CD8-positive, alpha-beta memory T cell (primary cell): Measurements from ENCODE around the gene HDAC9. TPM values are rescaled to one million over a fixed set of nuclear protein-coding genes. Genes with fewer than 3 reads are reported as not detected.

Source experiments
- CTCF ChIA-PET: fragments of 350-600 bp; sonication (Branson Sonifier 250); formaldehyde crosslinking; loops from one replicate; lab custom pipeline; 2021; ENCODE audit warnings: antibody characterized with exemption; lab: Charles Lee
- POLR2A ChIA-PET: fragments of 350-600 bp; sonication (Branson Sonifier 250); formaldehyde crosslinking; loops from one replicate; lab custom pipeline; 2021; ENCODE audit warnings: antibody characterized with exemption; lab: Charles Lee
- DNase-seq, 5 donors: peaks; one replicate each; pipeline versions ENCODE4 v3.0.0 to v3.0.0-alpha.2; 2020 to 2022; ENCODE audit warnings: mixed read lengths in 1 of 5
- H3K27ac ChIP-seq: one replicate; pipeline ENCODE4 v1.7.0; 2013; ENCODE audit warnings: low read depth, mild to moderate bottlenecking, low read length, moderate library complexity
- H3K27me3 ChIP-seq: 2 replicates; pipeline ENCODE4 v1.7.0; 2013; ENCODE audit warnings: low read length, mild to moderate bottlenecking; ENCODE audit not compliant: insufficient read depth, poor library complexity, severe bottlenecking
- H3K36me3 ChIP-seq: 2 replicates; pipeline ENCODE4 v1.7.0; 2013; ENCODE audit warnings: mild to moderate bottlenecking, low read length, moderate library complexity; ENCODE audit not compliant: insufficient read depth
- H3K4me1 ChIP-seq: 2 replicates; pipeline ENCODE4 v1.7.0; 2013; ENCODE audit warnings: mild to moderate bottlenecking, low read length, moderate library complexity; ENCODE audit not compliant: insufficient read depth
- H3K4me3 ChIP-seq: 2 replicates; pipeline ENCODE4 v1.7.0; 2013; ENCODE audit warnings: mild to moderate bottlenecking, low read length
- H3K9me3 ChIP-seq: 2 replicates; pipeline ENCODE4 v1.7.0; 2013; ENCODE audit warnings: mild to moderate bottlenecking, low read length
- H3K27ac Mint-ChIP-seq, 8 donors: one replicate each; pipeline ENCODE4 v1.8.0; 2020 to 2021; ENCODE audit warnings: mixed read lengths in 8 of 8, mild to moderate bottlenecking in 6 of 8, inconsistent platforms in 3 of 8, moderate library complexity in 3 of 8
- H3K27me3 Mint-ChIP-seq, 2 donors: one replicate each; pipeline ENCODE4 v1.8.0; 2020 to 2021; ENCODE audit warnings: mixed read lengths in 2 of 2, mild to moderate bottlenecking in 1 of 2, moderate library complexity in 1 of 2
- H3K36me3 Mint-ChIP-seq, 3 donors: one replicate each; pipeline ENCODE4 v1.8.0; 2020 to 2021; ENCODE audit warnings: mixed read lengths in 3 of 3, inconsistent platforms in 1 of 3, mild to moderate bottlenecking in 1 of 3
- H3K4me1 Mint-ChIP-seq, 3 donors: one replicate each; pipeline ENCODE4 v1.8.0; 2020 to 2021; ENCODE audit warnings: mixed read lengths in 3 of 3, inconsistent platforms in 1 of 3, mild to moderate bottlenecking in 1 of 3
- H3K4me3 Mint-ChIP-seq, 7 donors: one replicate each; pipeline ENCODE4 v1.8.0; 2020 to 2021; ENCODE audit warnings: mixed read lengths in 7 of 7, mild to moderate bottlenecking in 6 of 7, moderate library complexity in 4 of 7, inconsistent platforms in 2 of 7
- H3K9me3 Mint-ChIP-seq, 5 donors: one replicate each; pipeline ENCODE4 v1.8.0; 2020 to 2022; ENCODE audit warnings: mixed read lengths in 5 of 5, mild to moderate bottlenecking in 3 of 5, moderate library complexity in 2 of 5, inconsistent platforms in 1 of 5
- polyA plus RNA-seq: library from polyadenylated mRNA; unstranded; fragments of 300-500 nt; fragmentation: Illumina TruSeq; gene quantifications from one replicate; pipeline ENCODE4 v1.2.3, GENCODE V29; 2021
- total RNA-seq, 2 experiments: library from RNA; stranded (reverse); gene quantifications; one replicate each; pipeline ENCODE4 v1.2.3, GENCODE V29; 2021

The HDAC9 gene
- total and polyA plus RNA-seq, 3 experiments from 2014 or later, result 2.5 to 5.0 (median 3.2) TPM

DNA sequence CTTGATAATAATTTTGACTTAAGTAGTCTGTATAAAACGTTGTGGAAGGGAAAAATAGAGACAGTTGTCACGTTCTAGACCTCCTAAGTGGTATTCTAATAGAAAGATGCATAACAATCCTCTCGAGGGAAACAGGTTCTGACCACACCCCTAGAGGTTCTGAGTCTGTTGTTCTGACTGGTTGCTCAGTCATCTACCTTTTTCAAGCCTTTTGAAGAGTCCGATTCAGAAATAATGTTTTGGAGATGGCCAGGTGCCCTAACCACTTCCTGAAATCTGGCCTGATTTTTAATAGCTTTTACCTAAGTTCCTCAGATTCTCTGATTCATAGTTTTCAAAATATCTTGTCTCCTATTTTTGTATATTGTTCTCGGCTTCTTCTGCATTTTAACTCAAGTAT, 175.6 kb downstream of the HDAC9 start:
- H3K36me3 Mint-ChIP-seq, result no peaks in the 10 kb centered on the region
- no peak overlapping the region for H3K4me3 Mint-ChIP-seq
- CTCF ChIA-PET, result no interaction called here
- Histone ChIP-seq H3K4me3 (no peak overlapping the region), H3K27me3 (no peaks in the 10 kb centered on the region), H3K27ac (no peak overlapping the region), H3K36me3 (no peaks in the 10 kb centered on the region), H3K4me1 (no peaks in the 10 kb centered on the region), H3K9me3 (no peaks in the 10 kb centered on the region)
- H3K4me1 Mint-ChIP-seq, result no peaks in the 10 kb centered on the region
- H3K27ac Mint-ChIP-seq, result no peak overlapping the region
- DNase-seq, result no peak
- H3K9me3 Mint-ChIP-seq, result no peaks in the 10 kb centered on the region
- H3K27me3 Mint-ChIP-seq, result no peaks in the 10 kb centered on the region
- POLR2A ChIA-PET, result no interaction called here

DNA sequence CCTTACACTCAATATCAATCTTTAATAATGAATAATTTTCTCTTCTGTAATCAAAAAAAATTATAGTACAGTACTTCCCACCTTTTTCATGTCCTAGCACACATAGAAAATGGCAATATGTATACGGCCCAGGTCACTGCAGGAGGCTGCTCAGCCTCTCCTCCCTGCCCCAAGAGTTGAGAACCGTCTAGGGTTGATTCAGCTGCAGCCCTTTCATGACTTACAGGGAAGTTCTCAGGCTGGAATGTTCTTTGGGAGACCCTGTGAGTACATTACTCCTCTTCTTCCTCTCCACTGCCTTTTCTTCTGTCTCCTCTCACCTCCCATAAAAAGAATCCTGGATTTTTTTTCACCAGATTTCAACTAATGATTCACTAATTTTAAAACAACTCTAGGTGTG, 180.0 kb downstream of the HDAC9 start:
- Mint-ChIP-seq H3K4me1 (no peaks in the 10 kb centered on the region), H3K36me3 (no peaks in the 10 kb centered on the region), H3K27ac (no peak overlapping the region), H3K27me3 (no peaks in the 10 kb centered on the region), H3K9me3 (peaks cover 0 to 2% (median 0%) of the 10 kb centered on the region in 5 donors), H3K4me3 (no peak overlapping the region)
- Histone ChIP-seq H3K4me3 (no peak overlapping the region), H3K27ac (no peak overlapping the region), H3K4me1 (no peaks in the 10 kb centered on the region), H3K27me3 (no peaks in the 10 kb centered on the region), H3K36me3 (no peaks in the 10 kb centered on the region), H3K9me3 (no peaks in the 10 kb centered on the region)
- ChIA-PET CTCF (interaction anchor here (1.2 kb wide), 1 partner anchor 9 kb away, joined by 3 read pairs; no protein-coding TSS in a partner anchor), POLR2A (no interaction called here)
- DNase-seq, result no peak

DNA sequence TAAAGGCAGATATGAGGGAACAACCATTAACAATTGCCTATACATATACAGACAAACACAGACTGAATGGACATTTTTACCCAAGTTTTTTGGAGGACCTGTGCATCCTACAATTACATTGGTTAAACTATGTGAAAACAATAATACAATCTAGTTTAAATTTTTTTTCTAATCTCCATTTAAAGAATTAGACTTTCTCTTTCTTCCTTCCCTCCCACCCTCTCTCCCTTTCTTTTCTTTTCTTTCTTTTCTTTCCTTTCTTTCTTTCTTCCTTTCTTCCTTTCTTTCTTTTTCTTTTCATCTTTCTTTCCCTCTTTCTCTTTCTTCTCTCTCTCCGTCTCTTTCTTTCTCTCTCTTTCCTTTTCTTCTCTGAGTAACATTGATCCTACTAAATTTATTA, 183.7 kb downstream of the HDAC9 start:
- ChIA-PET CTCF (no interaction called here), POLR2A (no interaction called here)
- H3K27ac ChIP-seq, result no peak overlapping the region
- no peaks in the 10 kb centered on the region for H3K4me1 ChIP-seq
- Mint-ChIP-seq H3K27ac (peak overlapping the region in 1 of 8 donors; percentile 74), H3K36me3 (peaks cover 0 to 2% (median 0%) of the 10 kb centered on the region in 3 donors), H3K4me1 (no peaks in the 10 kb centered on the region), H3K27me3 (no peaks in the 10 kb centered on the region), H3K9me3 (peaks cover 0 to 2% (median 0%) of the 10 kb centered on the region in 5 donors), H3K4me3 (no peak overlapping the region)
- no peak overlapping the region for H3K4me3 ChIP-seq
- no peaks in the 10 kb centered on the region for H3K9me3 ChIP-seq
- DNase-seq, result no peak
- H3K36me3 ChIP-seq, result no peaks in the 10 kb centered on the region
- H3K27me3 ChIP-seq, result no peaks in the 10 kb centered on the region

DNA sequence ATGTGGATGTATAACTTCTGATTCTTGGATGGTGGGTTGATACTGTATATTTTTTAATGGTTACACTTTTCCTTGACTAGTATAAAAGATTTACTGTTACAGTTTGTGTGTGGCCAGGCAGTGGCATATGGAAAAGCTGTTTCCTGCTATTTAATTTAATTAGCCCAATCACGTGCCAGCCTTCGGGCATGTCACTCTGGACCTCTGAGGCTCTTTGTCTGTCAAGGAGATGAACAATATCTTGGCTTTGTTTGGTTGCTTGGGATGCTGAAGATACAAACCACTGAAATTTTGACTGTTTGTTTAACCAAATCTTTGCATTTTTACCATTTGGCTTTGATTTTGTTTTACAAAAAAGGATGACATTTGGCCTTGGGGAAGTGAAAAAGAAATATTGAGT, 185.0 kb downstream of the HDAC9 start:
- ChIA-PET CTCF (no interaction called here), POLR2A (no interaction called here)
- Histone ChIP-seq H3K27ac (no peak overlapping the region), H3K9me3 (no peaks in the 10 kb centered on the region), H3K27me3 (no peaks in the 10 kb centered on the region), H3K4me1 (no peaks in the 10 kb centered on the region), H3K36me3 (no peaks in the 10 kb centered on the region), H3K4me3 (no peak overlapping the region)
- H3K27me3 Mint-ChIP-seq, result no peaks in the 10 kb centered on the region
- no peak overlapping the region for H3K4me3 Mint-ChIP-seq
- peaks cover 0 to 2% (median 0%) of the 10 kb centered on the region in 3 donors for H3K36me3 Mint-ChIP-seq
- H3K9me3 Mint-ChIP-seq, result peaks cover 0 to 2% (median 0%) of the 10 kb centered on the region in 5 donors
- no peak overlapping the region for H3K27ac Mint-ChIP-seq
- no peaks in the 10 kb centered on the region for H3K4me1 Mint-ChIP-seq
- no peak for DNase-seq

GRCh38 chr7:18684916-18685315, 189.4 kb downstream of the HDAC9 start:
- Histone ChIP-seq H3K27ac (no peak overlapping the region), H3K4me1 (no peaks in the 10 kb centered on the region), H3K4me3 (no peak overlapping the region), H3K9me3 (no peaks in the 10 kb centered on the region), H3K27me3 (no peaks in the 10 kb centered on the region), H3K36me3 (no peaks in the 10 kb centered on the region)
- Mint-ChIP-seq H3K27me3 (no peaks in the 10 kb centered on the region), H3K4me3 (no peak overlapping the region), H3K9me3 (no peaks in the 10 kb centered on the region), H3K27ac (no peak overlapping the region), H3K36me3 (peaks cover 0 to 2% (median 0%) of the 10 kb centered on the region in 3 donors), H3K4me1 (no peaks in the 10 kb centered on the region)
- no peak for DNase-seq
- ChIA-PET POLR2A (no interaction called here), CTCF (no interaction called here)

DNA sequence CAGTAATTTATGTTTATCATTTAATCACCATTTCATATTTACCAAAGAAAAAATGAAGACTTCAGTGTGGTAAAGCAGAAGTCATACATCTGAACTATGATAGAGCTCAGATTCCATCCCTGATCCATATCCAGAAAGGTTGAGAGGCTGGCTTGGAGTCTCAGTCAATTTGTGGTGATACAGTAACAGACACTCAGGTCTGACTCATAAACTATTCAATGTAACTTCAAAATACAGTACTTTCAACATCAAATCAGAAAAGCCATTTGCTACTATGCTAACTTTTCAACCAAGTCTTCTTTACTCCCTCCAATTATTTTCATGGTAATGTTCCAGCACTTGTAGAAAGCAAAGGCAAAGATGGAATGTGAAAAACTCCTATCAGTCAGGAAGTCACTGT, 190.4 kb downstream of the HDAC9 start:
- Mint-ChIP-seq H3K27ac (no peak overlapping the region), H3K4me1 (no peaks in the 10 kb centered on the region), H3K9me3 (no peaks in the 10 kb centered on the region), H3K4me3 (no peak overlapping the region), H3K27me3 (no peaks in the 10 kb centered on the region), H3K36me3 (no peaks in the 10 kb centered on the region)
- no peaks in the 10 kb centered on the region for H3K27me3 ChIP-seq
- DNase-seq, result no peak
- ChIA-PET POLR2A (no interaction called here), CTCF (no interaction called here)
- H3K36me3 ChIP-seq, result no peaks in the 10 kb centered on the region
- no peak overlapping the region for H3K4me3 ChIP-seq
- no peaks in the 10 kb centered on the region for H3K4me1 ChIP-seq
- H3K27ac ChIP-seq, result no peak overlapping the region
- H3K9me3 ChIP-seq, result no peaks in the 10 kb centered on the region

DNA sequence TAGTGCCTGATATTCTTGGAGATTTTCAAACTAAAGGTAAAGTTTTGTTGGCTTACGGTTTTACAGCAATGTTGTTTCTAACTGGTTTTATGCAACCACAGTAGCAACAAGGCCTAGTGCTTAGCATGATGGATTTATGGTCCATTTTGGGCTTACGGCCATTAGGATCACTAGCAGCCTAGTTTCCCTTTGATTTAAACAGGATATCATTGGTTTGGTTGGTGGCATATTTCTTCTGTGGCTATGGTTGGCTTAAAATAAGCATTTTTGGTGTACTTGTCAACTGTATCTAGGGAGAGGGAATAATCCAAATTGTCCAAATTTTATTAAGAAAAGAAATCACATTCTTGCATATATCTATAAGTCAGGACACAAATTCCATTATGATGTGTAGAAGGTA, 194.0 kb downstream of the HDAC9 start:
- no peaks in the 10 kb centered on the region for H3K9me3 Mint-ChIP-seq
- Histone ChIP-seq H3K4me1 (no peaks in the 10 kb centered on the region), H3K27me3 (no peaks in the 10 kb centered on the region), H3K9me3 (no peaks in the 10 kb centered on the region), H3K27ac (no peak overlapping the region), H3K36me3 (no peaks in the 10 kb centered on the region), H3K4me3 (no peak overlapping the region)
- no peak overlapping the region for H3K27ac Mint-ChIP-seq
- no peaks in the 10 kb centered on the region for H3K4me1 Mint-ChIP-seq
- DNase-seq, result no peak
- H3K36me3 Mint-ChIP-seq, result no peaks in the 10 kb centered on the region
- ChIA-PET CTCF (no interaction called here), POLR2A (no interaction called here)
- no peak overlapping the region for H3K4me3 Mint-ChIP-seq
- no peaks in the 10 kb centered on the region for H3K27me3 Mint-ChIP-seq

DNA sequence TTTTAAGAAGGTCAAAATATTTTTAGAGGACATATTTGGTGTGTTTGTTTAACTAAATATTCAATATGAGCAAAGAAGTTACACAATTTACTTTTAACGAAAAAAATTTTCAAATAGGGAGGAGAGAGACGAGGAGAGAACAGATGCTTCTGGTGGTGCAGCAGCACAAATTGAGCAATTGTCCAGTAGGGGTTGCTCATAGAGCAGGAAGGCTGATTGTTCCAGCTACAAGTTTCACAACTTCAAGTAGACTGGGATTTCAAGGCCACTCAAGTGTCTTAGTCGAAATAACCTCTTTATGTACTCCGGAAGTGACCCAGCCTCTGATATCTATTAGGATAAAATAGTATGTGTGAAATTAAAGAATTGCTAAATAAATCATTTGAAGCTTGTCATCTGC, 197.9 kb downstream of the HDAC9 start:
- Histone ChIP-seq H3K27me3 (no peaks in the 10 kb centered on the region), H3K4me1 (no peaks in the 10 kb centered on the region), H3K4me3 (no peak overlapping the region), H3K9me3 (no peaks in the 10 kb centered on the region), H3K27ac (no peak overlapping the region), H3K36me3 (no peaks in the 10 kb centered on the region)
- H3K4me3 Mint-ChIP-seq, result no peak overlapping the region
- no peaks in the 10 kb centered on the region for H3K36me3 Mint-ChIP-seq
- H3K27ac Mint-ChIP-seq, result no peak overlapping the region
- H3K27me3 Mint-ChIP-seq, result no peaks in the 10 kb centered on the region
- no peak for DNase-seq
- ChIA-PET CTCF (no interaction called here), POLR2A (no interaction called here)
- H3K9me3 Mint-ChIP-seq, result peaks cover 0 to 1% (median 0%) of the 10 kb centered on the region in 5 donors
- H3K4me1 Mint-ChIP-seq, result no peaks in the 10 kb centered on the region

DNA sequence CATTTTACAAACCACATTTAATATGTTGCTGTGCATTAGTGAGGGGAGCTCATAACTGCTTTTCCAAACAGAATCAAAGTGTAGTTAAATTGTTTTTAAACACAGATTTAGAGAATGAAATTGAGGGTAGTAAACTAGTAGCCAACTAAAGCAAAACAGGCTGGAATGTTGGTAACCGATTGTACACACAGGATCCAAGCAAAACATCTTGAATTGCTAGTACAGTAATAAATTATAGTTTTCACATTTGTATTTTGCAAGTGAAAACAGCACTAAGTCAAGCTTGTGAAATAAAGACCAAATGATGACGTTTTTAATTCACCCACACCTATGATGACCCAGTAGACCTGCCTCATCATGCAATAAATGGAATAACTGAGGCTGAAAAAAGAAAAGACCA, 198.3 kb downstream of the HDAC9 start:
- no peaks in the 10 kb centered on the region for H3K4me1 Mint-ChIP-seq
- Histone ChIP-seq H3K4me3 (no peak overlapping the region), H3K36me3 (no peaks in the 10 kb centered on the region), H3K4me1 (no peaks in the 10 kb centered on the region), H3K27me3 (no peaks in the 10 kb centered on the region), H3K9me3 (no peaks in the 10 kb centered on the region), H3K27ac (no peak overlapping the region)
- no peaks in the 10 kb centered on the region for H3K27me3 Mint-ChIP-seq
- no peak for DNase-seq
- ChIA-PET POLR2A (no interaction called here), CTCF (no interaction called here)
- no peak overlapping the region for H3K27ac Mint-ChIP-seq
- no peak overlapping the region for H3K4me3 Mint-ChIP-seq
- peaks cover 0 to 1% (median 0%) of the 10 kb centered on the region in 5 donors for H3K9me3 Mint-ChIP-seq
- no peaks in the 10 kb centered on the region for H3K36me3 Mint-ChIP-seq
